Lung (tissue), 12 donors: ENCODE data around the gene ETV2. TPM values are rescaled to one million over a fixed set of nuclear protein-coding genes. Genes with fewer than 3 reads are reported as not detected.

ENCODE experiments used
- ATAC-seq: fragments of 200-7000 bp; cut with Tn5 transposase; one replicate; pipeline ENCODE4 v1.9.1; 2020; ENCODE audit warnings: moderate number of reproducible peaks; ENCODE audit not compliant: insufficient read depth, low FRiP score
- DNase-seq, 3 donors: peaks; one replicate each; pipeline ENCODE4 v3.0.0-alpha.2; 2013 to 2017
- H3K27ac ChIP-seq, 2 donors: one replicate each; pipeline ENCODE4 v1.5.1; 2013; ENCODE audit warnings: mild to moderate bottlenecking in 2 of 2, moderate library complexity in 2 of 2, control low read depth in 1 of 2, inconsistent platforms in 1 of 2, low read depth in 1 of 2, low read length in 1 of 2
- H3K27me3 ChIP-seq, 3 donors: one replicate each; pipeline ENCODE4 v1.5.1; 2013; ENCODE audit warnings: low read length in 2 of 3; ENCODE audit not compliant: control insufficient read depth in 3 of 3, insufficient read depth in 3 of 3
- H3K36me3 ChIP-seq, 4 donors: one replicate each; pipeline ENCODE4 v1.5.1; 2013; ENCODE audit warnings: low read length in 4 of 4, mild to moderate bottlenecking in 1 of 4, moderate library complexity in 1 of 4; ENCODE audit not compliant: control insufficient read depth in 4 of 4, insufficient read depth in 4 of 4
- H3K4me1 ChIP-seq, 5 donors: one replicate each; pipeline ENCODE4 v1.5.1; 2013; ENCODE audit warnings: low read length in 5 of 5, mild to moderate bottlenecking in 2 of 5, moderate library complexity in 1 of 5; ENCODE audit not compliant: control insufficient read depth in 5 of 5, insufficient read depth in 5 of 5
- H3K4me3 ChIP-seq: one replicate; pipeline ENCODE4 v1.5.1; 2013; ENCODE audit warnings: mild to moderate bottlenecking, control low read depth, moderate library complexity
- H3K9ac ChIP-seq, 2 donors: one replicate each; pipeline ENCODE4 v1.5.1; 2013; ENCODE audit warnings: low read length in 2 of 2, control low read depth in 1 of 2; ENCODE audit not compliant: insufficient read depth in 1 of 2
- H3K9me3 ChIP-seq, 4 donors: one replicate each; pipeline ENCODE4 v1.5.1; 2013; ENCODE audit warnings: low read length in 3 of 4, mild to moderate bottlenecking in 1 of 4, moderate library complexity in 1 of 4; ENCODE audit not compliant: control insufficient read depth in 4 of 4, insufficient read depth in 3 of 4
- CTCF ChIP-seq: IDR thresholded peaks from 2 replicates; pipeline ENCODE4 v1.5.1; 2012; ENCODE audit warnings: mild to moderate bottlenecking; ENCODE audit errors: control extremely low read depth, extremely low read depth
- WGBS, 2 donors: extraction: QIAGEN DNeasy Blood & Tissue Kit; methylation state at CpG; one replicate each; pipeline ENCODE4 v1.1.7; 2013; 5-methylcytosine and 5-hydroxymethylcytosine counted together
- polyA plus RNA-seq, 2 donors: library from polyadenylated mRNA; stranded (reverse); fragments of 200-250 nt; gene quantifications; one replicate each; pipeline ENCODE4 v1.2.1, GENCODE V29; 2013
- total RNA-seq, 2 donors: library from RNA; depleted of rRNA in 1 of 2; stranded (reverse); fragments of >200 nt in 1 of 2; gene quantifications; one replicate each; pipeline ENCODE4 v1.2.1, GENCODE V29; 2014 to 2021
- donor health status: control.
- donor health status: control.
- donor health status: Bipolar disorder and iron deficiency.
- donor health status: healthy.
- donor health status: DM: yes; HTN: yes; CAD: no.

The ETV2 gene
- total and polyA plus RNA-seq, 4 donors, result 0.31 to 2.5 (median 1.1) TPM

- H3K36me3 ChIP-seq, result peaks cover 5 to 22% (median 14%) of the 10 kb centered on the region in 4 donors
- DNase-seq (no peak), ATAC-seq (no peak)
- no peak for TF ChIP-seq CTCF
- no peaks in the 10 kb centered on the region for H3K9me3 ChIP-seq
- no peak overlapping the region for H3K27ac ChIP-seq
- H3K27me3 ChIP-seq, result no peaks in the 10 kb centered on the region
- H3K9ac ChIP-seq, result no peak overlapping the region
- peaks cover 0 to 24% (median 3%) of the 10 kb centered on the region in 5 donors for H3K4me1 ChIP-seq
- WGBS, 2 donors, result 85 to 89% methylated on average over 8 of the region's 8 CpGs
- H3K4me3 ChIP-seq, result no peak overlapping the region
Measured at GRCh38 chr19:35639863-35640262, 1.7 kb upstream of the ETV2 start.

- Histone ChIP-seq H3K4me3 (no peak overlapping the region), H3K27ac (no peak overlapping the region), H3K9ac (no peak overlapping the region), H3K9me3 (no peaks in the 10 kb centered on the region), H3K27me3 (no peaks in the 10 kb centered on the region), H3K36me3 (peaks cover 0 to 8% (median 4%) of the 10 kb centered on the region in 4 donors), H3K4me1 (peaks cover 0 to 31% (median 6%) of the 10 kb centered on the region in 5 donors)
- no peak for DNase-seq
- no peak for ATAC-seq
- WGBS, 2 donors, result 79 to 86% methylated on average over 10 of the region's 10 CpGs
- TF ChIP-seq CTCF, result no peak
Measured at GRCh38 chr19:35642312-35642711, 767 bp downstream of the ETV2 start.

GRCh38 chr19:35642798-35643254 lies 1.3 kb downstream of the ETV2 start:
- Histone ChIP-seq H3K27ac (peak overlapping the region in 1 of 2 donors; percentile 79), H3K9me3 (no peaks in the 10 kb centered on the region)
- WGBS, 2 donors, result 42 to 46% methylated on average over 15 of the region's 15 CpGs

More at GRCh38 chr19:35642798-35643254, 1.3 kb downstream of the ETV2 start:
- ATAC-seq (no peak), DNase-seq (no peak)
- H3K4me1 ChIP-seq, result peaks cover 2 to 31% (median 6%) of the 10 kb centered on the region in 5 donors
- H3K36me3 ChIP-seq, result peaks cover 0 to 3% (median 1%) of the 10 kb centered on the region in 4 donors
- no peak for TF ChIP-seq CTCF
- H3K4me3 ChIP-seq, result peak overlapping the region; percentile 49
- H3K9ac ChIP-seq, result no peak overlapping the region
- no peaks in the 10 kb centered on the region for H3K27me3 ChIP-seq
